Right cardiac atrium (tissue), 5 donors: ENCODE data around the gene TSSK2. TPM values are rescaled to one million over a fixed set of nuclear protein-coding genes. Genes with fewer than 3 reads are reported as not detected.

Source experiments
- ATAC-seq, 2 donors: fragments of 200-7000 bp; cut with Tn5 transposase; one replicate each; pipeline versions ENCODE4 v1.8.0 to v1.9.1; 2020; ENCODE audit warnings: moderate library complexity in 2 of 2, mild to moderate bottlenecking in 1 of 2
- DNase-seq, 3 donors: peaks; one replicate each; pipeline ENCODE4 v3.0.0-alpha.2; 2020
- H3K27ac ChIP-seq: one replicate; pipeline ENCODE4 v1.5.1; 2013; ENCODE audit warnings: mild to moderate bottlenecking, low read length, control low read depth, moderate library complexity
- H3K27me3 ChIP-seq: one replicate; pipeline ENCODE4 v1.6.1; 2013; ENCODE audit not compliant: control insufficient read depth, insufficient read depth
- H3K4me1 ChIP-seq: one replicate; pipeline ENCODE4 v1.6.1; 2013; ENCODE audit warnings: low read length; ENCODE audit not compliant: control insufficient read depth, insufficient read depth
- H3K4me3 ChIP-seq: one replicate; pipeline ENCODE4 v1.5.1; 2013; ENCODE audit warnings: low read length, control low read depth
- H3K9me3 ChIP-seq: one replicate; pipeline ENCODE4 v1.6.1; 2013; ENCODE audit warnings: low read length; ENCODE audit not compliant: control insufficient read depth
- WGBS: extraction: QIAGEN DNeasy Blood & Tissue Kit; methylation state at CpG from one replicate; pipeline ENCODE4 v1.1.7; 2013; 5-methylcytosine and 5-hydroxymethylcytosine counted together
- intact Hi-C, 4 donors: fragments of 100-400 bp; cut with DNase I; formaldehyde crosslinking; loops; one replicate each; pipeline versions ENCODE4 v1.11.0 to v1.14.0; 2022 to 2023
- polyA plus RNA-seq: library from polyadenylated mRNA; stranded (reverse); fragments of 200-250 nt; gene quantifications from one replicate; pipeline ENCODE4 v1.2.3, GENCODE V29; 2013
- total RNA-seq, 4 donors: library from RNA; stranded (reverse); fragmentation: NEBNext Ultra II Directional; extraction: Animal tissue kit (Norgen Biotek cat#: 25700); gene quantifications; one replicate each; pipeline ENCODE4 v1.2.1, GENCODE V29; 2021
- donor health status: healthy with polysubstance abuse.
- donor health status: DM: no; HTN: yes; CAD: no.
- donor health status: DM: no; HTN: no; CAD: no.
- donor health status: DM: no; HTN: yes; CAD: no; lungs with severe emphysema.
- donor health status: DM: yes; HTN: yes; CAD: no.

TSSK2 gene
- total and polyA plus RNA-seq, 5 donors = 0.09 TPM; not detected in 4

DNA sequence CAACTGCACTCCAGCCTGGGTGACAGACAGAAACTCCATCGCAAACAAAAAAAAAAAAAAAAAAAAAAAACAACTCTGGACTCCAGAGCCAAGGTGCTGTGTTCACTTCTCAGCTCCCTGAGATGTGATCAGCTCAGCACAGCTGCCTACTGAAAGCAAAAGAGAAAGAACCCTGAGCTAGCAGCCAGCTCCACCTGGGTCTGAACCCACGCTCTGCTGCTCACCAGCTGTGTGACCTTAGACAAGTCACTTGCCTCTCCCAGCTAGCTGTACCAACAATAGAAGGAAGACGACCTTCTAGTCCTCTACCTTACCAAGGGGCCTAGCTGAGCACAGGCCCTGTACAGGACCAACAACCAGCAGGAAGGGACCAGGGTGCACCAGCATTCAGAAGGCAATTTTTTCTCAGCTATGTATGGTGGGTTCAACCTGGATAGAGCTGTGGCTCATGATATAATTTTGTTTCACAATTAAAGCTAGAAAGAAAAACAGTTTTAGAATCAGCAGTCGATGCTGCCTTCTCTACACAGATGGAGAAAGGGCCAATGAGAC lies 12.7 kb upstream of the TSSK2 start:
- intact Hi-C loops = no loop called here
- Histone ChIP-seq H3K9me3 (no peaks in the 10 kb centered on the region), H3K4me1 (peaks cover 23% of the 10 kb centered on the region), H3K4me3 (no peak overlapping the region), H3K27me3 (no peaks in the 10 kb centered on the region), H3K27ac (no peak overlapping the region)
- ATAC-seq (no peak), DNase-seq (no peak)
- WGBS = 91% methylated on average over 4 of the region's 4 CpGs

DNA sequence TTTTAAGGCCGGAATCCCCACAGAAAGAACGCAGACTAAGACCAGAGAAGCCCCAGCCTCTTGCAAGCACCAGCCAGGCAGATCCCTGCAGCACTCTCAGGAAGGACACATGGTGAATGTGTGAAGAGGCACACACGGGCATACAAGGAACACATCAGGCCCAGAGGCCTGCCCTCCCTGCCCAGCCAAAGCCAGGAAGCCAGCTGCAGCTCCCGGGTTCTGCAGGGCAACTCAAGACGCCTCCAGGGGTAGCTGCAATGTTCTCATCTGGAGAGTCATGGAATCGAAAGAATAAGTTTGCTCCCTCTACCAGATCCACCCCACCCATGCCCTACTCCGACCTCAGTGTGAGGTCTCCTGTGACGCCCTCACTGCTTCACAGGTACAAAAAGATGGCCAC lies 11.2 kb upstream of the TSSK2 start:
- Histone ChIP-seq H3K4me3 (no peak overlapping the region), H3K27me3 (no peaks in the 10 kb centered on the region), H3K27ac (no peak overlapping the region), H3K4me1 (peaks cover 20% of the 10 kb centered on the region), H3K9me3 (no peaks in the 10 kb centered on the region)
- intact Hi-C loops = no loop called here
- ATAC-seq = no peak
- WGBS = 89% methylated on average over 8 of the region's 8 CpGs
- no peak for DNase-seq

DNA sequence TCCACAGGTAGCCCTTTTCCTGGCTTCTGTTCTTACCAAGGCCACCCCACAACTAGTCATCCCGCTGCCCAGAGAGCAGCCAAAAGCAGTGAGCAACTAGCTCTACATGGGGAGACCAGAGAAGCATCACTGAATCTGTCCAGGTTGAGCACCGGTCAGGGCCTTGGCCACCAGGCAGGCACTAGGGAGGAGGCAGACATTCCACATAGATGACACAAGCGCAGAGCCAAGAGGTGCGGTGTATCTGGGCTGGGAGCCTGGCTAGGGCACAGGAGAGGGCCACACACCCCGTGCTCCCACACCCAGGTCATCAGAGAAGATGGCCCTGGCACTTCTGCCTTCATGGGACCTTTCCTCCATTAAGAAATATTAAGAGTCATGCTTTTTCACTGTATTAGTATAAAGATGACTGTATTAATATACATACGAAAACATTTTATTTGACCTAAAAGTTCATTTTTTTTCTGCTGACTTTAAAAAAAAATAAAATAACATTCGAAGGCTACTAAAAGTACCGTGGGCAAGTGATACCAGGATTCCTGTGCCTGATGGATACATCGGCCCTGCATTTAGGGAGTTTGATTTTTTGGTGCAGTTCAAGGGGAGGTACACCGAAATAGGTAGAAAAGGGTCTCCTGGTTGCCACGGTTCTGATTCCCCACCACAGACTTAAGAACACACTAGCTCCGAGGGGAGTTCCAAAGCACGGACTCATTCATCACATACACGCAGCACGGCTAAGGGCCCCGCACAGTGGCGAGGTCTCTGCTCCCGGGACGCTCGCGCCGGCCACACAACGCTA lies 10.1 kb upstream of the TSSK2 start:
- intact Hi-C loops = no loop called here
- peaks cover 13% of the 10 kb centered on the region for H3K4me1 ChIP-seq
- peak overlapping the region; percentile 94 for H3K27ac ChIP-seq
- 15% methylated on average over 23 of the region's 23 CpGs for WGBS
- no peaks in the 10 kb centered on the region for H3K27me3 ChIP-seq
- no peaks in the 10 kb centered on the region for H3K9me3 ChIP-seq
- peak in 1 of 2 donors; percentile 20 for ATAC-seq
- no peak for DNase-seq
- peak overlapping the region; percentile 85 for H3K4me3 ChIP-seq

DNA sequence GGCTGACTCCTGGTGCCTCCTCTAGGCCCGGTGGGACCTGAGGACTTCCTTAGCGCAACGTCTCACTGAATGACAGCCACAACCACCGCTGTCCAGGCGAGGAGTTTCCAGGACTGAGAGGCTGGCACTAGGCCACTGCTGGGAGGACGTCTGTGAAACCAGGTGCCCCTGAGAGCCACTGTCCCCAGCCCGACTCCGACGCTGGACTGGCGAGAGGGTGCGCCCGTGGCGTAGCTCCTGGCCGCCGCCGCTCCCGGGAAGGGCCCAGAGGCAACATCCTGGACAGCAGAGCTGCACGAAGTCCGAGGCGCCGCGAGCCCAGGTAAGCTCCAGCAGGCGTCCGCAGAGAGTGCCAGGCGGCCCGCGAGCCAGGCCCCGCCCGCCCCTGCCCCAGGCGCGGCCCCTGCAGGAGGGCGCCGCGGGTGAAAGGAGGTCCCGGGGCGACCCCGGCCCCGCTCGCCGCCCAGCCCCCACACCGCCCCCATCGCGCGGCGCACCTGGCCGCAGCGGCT lies 9.4 kb upstream of the TSSK2 start:
- intact Hi-C loops = no loop called here
- ATAC-seq (peak; percentile 25 to 41), DNase-seq (peak; percentile 56 to 84 (median 82))
- WGBS = under 1% methylated on average over 47 of the region's 47 CpGs
- Histone ChIP-seq H3K4me3 (peak overlapping the region; percentile 85), H3K27me3 (no peaks in the 10 kb centered on the region), H3K9me3 (no peaks in the 10 kb centered on the region), H3K4me1 (peaks cover 11% of the 10 kb centered on the region), H3K27ac (peak overlapping the region; percentile 94)

DNA sequence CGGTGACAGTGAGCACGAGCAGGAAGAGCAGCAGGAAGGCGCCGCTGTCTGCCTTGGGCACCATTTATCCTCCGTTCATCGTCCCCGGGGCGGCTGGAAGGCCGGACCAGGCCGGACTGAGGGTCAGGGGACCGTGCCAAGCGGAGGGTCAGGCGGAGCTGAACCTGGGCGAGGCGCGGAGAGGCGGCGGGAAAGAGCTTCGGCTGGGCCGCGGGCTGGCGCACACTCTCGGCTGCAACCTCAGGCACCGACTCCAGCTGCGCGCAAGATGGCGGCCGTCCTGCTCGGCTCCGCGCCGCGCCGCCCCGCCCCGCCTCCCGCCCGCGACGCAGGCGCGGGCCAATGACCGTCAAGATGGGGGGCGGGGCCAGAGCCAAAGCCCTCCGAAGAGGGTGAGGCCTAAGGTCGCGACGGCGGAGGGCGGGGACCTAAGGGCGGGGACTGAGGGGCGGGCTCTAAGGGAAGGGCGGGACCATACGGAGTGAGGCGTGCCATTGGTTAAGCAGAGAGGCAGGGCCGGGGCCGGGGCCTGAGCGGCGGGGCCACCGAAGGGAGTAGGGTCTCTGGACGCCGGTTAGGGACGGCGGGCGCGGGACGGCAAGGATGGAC lies 8.9 kb upstream of the TSSK2 start, which contains the start of gene DGCR2:
DGCR2 (minus strand) TSS at position 270 of the 609 bp plus-strand sequence; CDS start at position 64, 206 bp downstream.
- H3K9me3 ChIP-seq = no peaks in the 10 kb centered on the region
- intact Hi-C loops = no loop called here
- DNase-seq (peak; percentile 97 to 99 (median 98)), ATAC-seq (peak; percentile 98 to 99)
- WGBS = under 1% methylated on average over 67 of the region's 67 CpGs
- no peaks in the 10 kb centered on the region for H3K27me3 ChIP-seq
- H3K27ac ChIP-seq = peak within 1 kb of the TSS; percentile 94
- peaks cover 6% of the 10 kb centered on the region for H3K4me1 ChIP-seq
- peak within 1 kb of the TSS; percentile 85 for H3K4me3 ChIP-seq

DNA sequence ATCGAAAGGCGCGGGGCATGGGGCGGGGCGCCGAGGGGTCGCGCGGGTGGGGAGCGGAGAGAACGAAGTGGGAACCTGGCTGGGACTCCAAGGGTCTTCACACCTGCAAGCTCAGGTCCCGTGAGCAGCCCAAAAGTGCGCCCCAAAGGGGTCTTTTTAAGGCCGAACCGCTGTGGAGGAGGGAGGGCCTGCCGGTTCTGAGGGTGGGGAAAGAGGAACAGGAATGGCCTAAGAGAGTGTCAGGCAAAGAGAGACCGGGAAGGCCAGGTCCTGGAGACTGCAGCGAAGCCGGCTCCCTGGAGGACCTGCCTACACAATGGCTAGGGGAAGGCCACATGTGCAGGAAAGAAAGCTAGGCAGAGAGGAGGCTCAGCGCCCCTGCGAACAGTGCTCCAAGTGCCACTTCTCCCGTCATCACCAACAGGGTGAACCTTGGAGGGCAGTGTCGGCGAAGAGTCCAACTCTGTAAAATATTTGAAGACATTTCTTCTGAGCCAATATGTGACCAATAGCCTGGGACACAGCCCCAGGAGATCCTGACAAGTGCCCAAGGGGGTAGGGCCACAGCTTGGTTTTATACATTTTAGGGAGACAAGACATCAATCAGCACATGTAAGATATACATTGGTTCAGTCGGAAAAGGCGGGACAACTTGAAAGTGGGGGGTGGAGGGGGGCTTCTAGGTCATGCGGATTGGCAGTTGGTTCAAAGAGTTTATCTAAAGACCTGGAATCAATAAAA lies 8.2 kb upstream of the TSSK2 start:
- Histone ChIP-seq H3K4me1 (peaks cover 6% of the 10 kb centered on the region), H3K9me3 (no peaks in the 10 kb centered on the region), H3K4me3 (peak overlapping the region; percentile 46), H3K27ac (no peak overlapping the region), H3K27me3 (no peaks in the 10 kb centered on the region)
- WGBS = 16% methylated on average over 27 of the region's 27 CpGs
- intact Hi-C loops = no loop called here
- ATAC-seq = peak; percentile 5 to 25
- DNase-seq = no peak

DNA sequence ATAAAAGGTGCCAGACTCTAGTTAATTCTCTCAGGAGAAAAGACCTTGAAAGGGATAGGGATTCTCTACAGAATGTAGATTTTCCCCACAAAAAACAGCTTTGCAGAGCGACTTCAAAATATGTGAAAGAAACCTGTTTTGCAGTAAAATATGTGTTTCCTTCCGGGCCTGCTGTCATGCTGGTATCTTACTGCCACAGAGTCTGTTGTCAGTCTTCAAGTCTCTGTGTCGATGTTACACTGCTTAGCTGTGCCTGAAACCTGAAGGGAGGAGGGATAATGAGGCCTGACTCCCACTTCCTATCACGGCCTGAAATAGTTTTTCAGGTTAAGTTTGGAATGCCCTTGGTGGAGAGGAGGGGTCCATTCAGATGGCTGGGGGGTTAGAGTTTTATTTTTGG lies 7.2 kb upstream of the TSSK2 start:
- no peak for ATAC-seq
- Histone ChIP-seq H3K27ac (no peak overlapping the region), H3K4me1 (peaks cover 5% of the 10 kb centered on the region), H3K9me3 (no peaks in the 10 kb centered on the region), H3K4me3 (no peak overlapping the region), H3K27me3 (no peaks in the 10 kb centered on the region)
- 81% methylated on average over 4 of the region's 4 CpGs for WGBS
- DNase-seq = no peak
- intact Hi-C loops = no loop called here

DNA sequence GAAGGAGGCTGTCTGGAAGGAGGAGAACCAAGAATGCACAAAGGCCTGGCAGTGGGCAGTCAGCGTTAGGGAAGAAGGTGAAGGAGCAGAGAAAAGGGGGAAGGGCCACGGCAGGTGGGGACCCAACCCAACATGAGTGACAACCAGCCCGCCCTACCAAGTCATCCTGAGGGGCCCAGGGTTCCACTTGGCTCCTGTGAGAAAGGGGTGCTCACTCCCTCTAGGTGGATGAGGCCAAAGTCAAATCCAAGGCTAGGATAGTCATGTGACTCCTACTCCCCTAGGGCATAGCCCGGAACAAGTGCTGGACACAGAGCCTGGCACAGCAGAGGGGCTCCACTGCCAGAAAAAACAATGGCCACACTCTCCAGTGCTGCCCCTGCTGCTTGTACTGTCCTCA lies 6.7 kb upstream of the TSSK2 start:
- H3K27me3 ChIP-seq = no peaks in the 10 kb centered on the region
- WGBS = 73% methylated on average over 4 of the region's 4 CpGs
- no peak overlapping the region for H3K27ac ChIP-seq
- no peak for ATAC-seq
- intact Hi-C loops = no loop called here
- H3K4me3 ChIP-seq = no peak overlapping the region
- no peaks in the 10 kb centered on the region for H3K9me3 ChIP-seq
- peaks cover 4% of the 10 kb centered on the region for H3K4me1 ChIP-seq
- DNase-seq = no peak

DNA sequence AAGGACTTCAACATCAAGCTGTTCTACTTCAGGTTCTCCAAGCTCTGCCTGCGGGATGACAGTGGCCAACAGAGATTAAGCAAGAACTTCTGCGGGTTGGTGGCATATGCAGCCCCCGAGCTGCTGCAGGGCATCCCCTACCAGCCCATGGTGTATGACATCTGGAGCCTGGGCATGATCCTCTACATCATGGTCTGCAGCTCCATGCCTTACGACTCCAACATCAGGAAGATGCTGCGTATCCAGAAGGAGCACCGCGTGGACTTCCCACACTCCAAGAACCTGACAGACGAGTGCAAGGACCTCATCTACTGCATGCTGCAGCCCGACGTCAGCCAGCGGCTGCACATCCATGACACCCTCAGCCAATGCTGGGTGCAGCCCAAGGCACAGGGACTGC lies 6.1 kb upstream of the TSSK2 start:
- peaks cover 4% of the 10 kb centered on the region for H3K4me1 ChIP-seq
- no peaks in the 10 kb centered on the region for H3K27me3 ChIP-seq
- no peak for ATAC-seq
- no peak overlapping the region for H3K4me3 ChIP-seq
- no peaks in the 10 kb centered on the region for H3K9me3 ChIP-seq
- WGBS = 93% methylated on average over 11 of the region's 11 CpGs
- intact Hi-C loops = no loop called here
- no peak overlapping the region for H3K27ac ChIP-seq
- no peak for DNase-seq

DNA sequence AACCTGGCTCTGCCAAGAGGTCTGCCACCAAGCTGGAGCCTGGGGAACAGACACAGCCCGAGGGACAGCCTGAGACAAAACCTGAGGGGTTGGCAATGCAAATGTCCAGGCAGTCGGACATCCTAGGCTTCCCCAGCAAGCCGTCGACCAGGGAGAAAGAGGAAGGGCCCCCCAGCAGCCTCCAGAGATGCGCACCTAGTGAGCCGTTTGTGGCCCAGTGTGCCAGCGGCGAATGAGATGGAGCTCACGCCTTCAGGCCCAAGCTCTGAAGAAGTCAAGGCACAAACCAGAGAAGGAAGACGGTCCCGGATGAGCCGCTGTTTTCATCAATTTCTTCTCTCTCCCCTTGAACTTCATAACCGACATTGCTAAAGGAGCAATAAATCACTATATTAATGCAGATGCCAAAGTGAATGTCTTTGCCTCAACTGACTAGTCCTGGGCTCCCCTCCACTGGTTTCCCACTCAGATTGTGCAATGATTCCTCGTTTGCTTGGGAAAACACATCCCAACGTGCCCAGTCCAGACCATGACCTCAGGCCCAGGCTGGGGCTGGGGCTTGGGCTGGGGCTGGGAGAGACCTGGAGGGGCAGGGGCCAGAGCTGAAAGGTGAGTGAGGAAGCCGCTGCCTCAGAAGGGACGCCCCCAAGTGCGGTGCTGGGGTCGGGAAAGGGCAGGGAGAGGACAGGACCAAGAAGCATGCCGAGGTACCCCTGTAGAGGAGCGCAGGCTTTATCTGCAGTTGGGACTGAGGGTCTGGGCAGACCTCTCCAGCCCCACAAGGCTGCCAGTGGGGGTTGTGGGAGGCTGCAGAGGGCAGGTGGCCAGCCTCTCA lies 5.4 kb upstream of the TSSK2 start:
- intact Hi-C loops = no loop called here
- DNase-seq = no peak
- no peak for ATAC-seq
- WGBS = 81% methylated on average over 21 of the region's 21 CpGs
- no peaks in the 10 kb centered on the region for H3K27me3 ChIP-seq
- H3K27ac ChIP-seq = no peak overlapping the region
- H3K9me3 ChIP-seq = no peaks in the 10 kb centered on the region
- H3K4me3 ChIP-seq = no peak overlapping the region
- H3K4me1 ChIP-seq = peaks cover 3% of the 10 kb centered on the region
